Esophagus muscularis mucosa (tissue), 4 donors: ENCODE data around the gene GRK3. TPM values are rescaled to one million over a fixed set of nuclear protein-coding genes. Genes with fewer than 3 reads are reported as not detected.

Experiments used
- DNase-seq: peaks from one replicate; pipeline ENCODE4 v3.0.0-alpha.2; 2017; ENCODE audit errors: extremely low spot score
- H3K27ac ChIP-seq, 4 donors: fragments of 200-600 bp; sonication (generic); replicated peaks in 1 of 4; 1 replicate in 3 of 4; 2 replicates in 1 of 4; pipeline ENCODE4 v1.5.1; 2016 to 2019; ENCODE audit warnings: mild to moderate bottlenecking in 1 of 4
- H3K27me3 ChIP-seq, 4 donors: fragments of 200-600 bp; sonication (generic); one replicate each; pipeline versions ENCODE4 v1.5.1 to v1.6.0; 2016 to 2019
- H3K36me3 ChIP-seq, 4 donors: fragments of 200-600 bp; sonication (generic); one replicate each; pipeline ENCODE4 v1.5.1; 2016 to 2019
- H3K4me1 ChIP-seq, 4 donors: fragments of 200-600 bp; sonication (generic); one replicate each; pipeline ENCODE4 v1.5.1; 2016 to 2019
- H3K4me3 ChIP-seq, 4 donors: fragments of 200-600 bp; sonication (generic); 1 replicate in 2 of 4; 2 replicates in 2 of 4; pipeline ENCODE4 v1.5.1; 2016 to 2019; ENCODE audit warnings: mild to moderate bottlenecking in 4 of 4, moderate library complexity in 1 of 4
- H3K9me3 ChIP-seq, 4 donors: fragments of 200-600 bp; sonication (generic); 1 replicate in 3 of 4; 2 replicates in 1 of 4; pipeline ENCODE4 v1.5.1; 2016 to 2019
- EP300 ChIP-seq: sonication (generic); formaldehyde crosslinking; IDR thresholded peaks from one replicate; pipeline ENCODE4 v1.6.1; 2017; ENCODE audit warnings: antibody characterized with exemption
- POLR2A ChIP-seq: fragments of 450-650 bp; IDR thresholded peaks from one replicate; pipeline ENCODE4 v1.6.1; 2017; ENCODE audit warnings: antibody characterized with exemption, moderate library complexity, mild to moderate bottlenecking, low read depth
- POLR2AphosphoS5 ChIP-seq, 2 donors: sonication (generic); formaldehyde crosslinking; IDR thresholded peaks; one replicate each; pipeline ENCODE4 v1.6.1; 2017; ENCODE audit warnings: antibody characterized with exemption in 2 of 2
- WGBS: methylation state at CpG from one replicate; pipeline ENCODE4 v1.1.5; 2018; 5-methylcytosine and 5-hydroxymethylcytosine counted together
- intact Hi-C: fragments of 100-400 bp; cut with DNase I; formaldehyde crosslinking; loops from one replicate; pipeline ENCODE4 v1.15.1; 2023
- total RNA-seq, 4 donors: library from RNA; depleted of rRNA; stranded (reverse); fragments of >200 nt; gene quantifications; one replicate each; pipeline versions ENCODE4 v1.1.0 to v1.2.1, GENCODE V29; 2016
- TF ChIP-seq, protein P1 (sequence below), 3 experiments: fragments of 200-600 bp in 2 of 3; fragments of 450-650 bp in 1 of 3; sonication (generic) in 2 of 3; IDR thresholded peaks; one replicate each; pipeline ENCODE4 v1.5.1; 2017 to 2019; ENCODE audit warnings: antibody characterized with exemption in 3 of 3, mild to moderate bottlenecking in 2 of 3, moderate library complexity in 1 of 3

Gene GRK3
- total RNA-seq, 4 donors from 2014 or later: 2.5 to 5.8 (median 4.6) TPM

DNA sequence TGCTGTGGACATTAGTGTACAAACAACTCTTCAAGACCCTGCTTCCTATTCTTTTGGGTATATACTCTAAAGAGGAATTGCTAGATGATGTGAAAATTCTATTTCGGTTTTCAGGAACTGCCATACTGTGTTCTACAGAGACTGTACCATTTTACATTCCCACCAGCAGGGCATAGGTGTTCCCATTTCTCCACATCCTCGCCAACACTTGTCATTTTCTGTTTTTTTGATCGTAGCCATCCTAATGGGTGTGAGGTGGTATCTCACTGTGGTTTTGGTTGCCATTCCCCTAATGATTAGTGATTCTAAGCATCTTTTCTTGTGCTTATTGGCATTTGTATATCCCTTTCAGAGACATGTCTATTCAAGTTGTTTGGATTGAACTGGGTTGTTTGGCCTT, 29.8 kb upstream of the GRK3 start:
- TF ChIP-seq EP300: no peak
- no peak for TF ChIP-seq POLR2A
- no peak for TF ChIP-seq POLR2AphosphoS5 (IDR thresholded peaks at IDR 0.05)
- TF ChIP-seq, protein P1, sequence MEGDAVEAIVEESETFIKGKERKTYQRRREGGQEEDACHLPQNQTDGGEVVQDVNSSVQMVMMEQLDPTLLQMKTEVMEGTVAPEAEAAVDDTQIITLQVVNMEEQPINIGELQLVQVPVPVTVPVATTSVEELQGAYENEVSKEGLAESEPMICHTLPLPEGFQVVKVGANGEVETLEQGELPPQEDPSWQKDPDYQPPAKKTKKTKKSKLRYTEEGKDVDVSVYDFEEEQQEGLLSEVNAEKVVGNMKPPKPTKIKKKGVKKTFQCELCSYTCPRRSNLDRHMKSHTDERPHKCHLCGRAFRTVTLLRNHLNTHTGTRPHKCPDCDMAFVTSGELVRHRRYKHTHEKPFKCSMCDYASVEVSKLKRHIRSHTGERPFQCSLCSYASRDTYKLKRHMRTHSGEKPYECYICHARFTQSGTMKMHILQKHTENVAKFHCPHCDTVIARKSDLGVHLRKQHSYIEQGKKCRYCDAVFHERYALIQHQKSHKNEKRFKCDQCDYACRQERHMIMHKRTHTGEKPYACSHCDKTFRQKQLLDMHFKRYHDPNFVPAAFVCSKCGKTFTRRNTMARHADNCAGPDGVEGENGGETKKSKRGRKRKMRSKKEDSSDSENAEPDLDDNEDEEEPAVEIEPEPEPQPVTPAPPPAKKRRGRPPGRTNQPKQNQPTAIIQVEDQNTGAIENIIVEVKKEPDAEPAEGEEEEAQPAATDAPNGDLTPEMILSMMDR (IDR thresholded peaks at IDR 0.05): no peak
- H3K4me3 ChIP-seq: no peak overlapping the region
- peaks cover 0 to 6% (median 0%) of the 10 kb centered on the region in 4 donors for H3K4me1 ChIP-seq

DNA sequence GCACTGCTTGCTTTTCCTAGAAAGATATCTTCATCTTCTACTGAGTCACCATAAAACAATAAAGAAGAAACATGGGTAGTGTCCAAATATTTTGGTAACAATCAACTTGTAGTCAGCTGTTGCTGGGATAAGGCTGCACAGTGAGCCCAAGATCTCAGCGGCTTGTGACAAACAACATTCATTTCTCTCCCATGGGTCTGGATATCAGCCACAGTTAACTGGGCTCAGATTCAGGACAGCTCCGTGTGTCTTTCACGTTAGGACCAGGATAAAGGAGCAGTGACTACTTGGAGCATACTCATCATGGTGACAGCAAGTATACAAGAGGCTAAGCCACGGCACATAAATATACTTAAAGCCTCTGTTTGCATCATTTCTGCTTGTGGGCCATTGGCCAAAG, 27.9 kb upstream of the GRK3 start:
- H3K4me3 ChIP-seq: no peak overlapping the region
- H3K4me1 ChIP-seq: peaks cover 0 to 6% (median 0%) of the 10 kb centered on the region in 4 donors
- H3K9me3 ChIP-seq: peaks cover 0 to 4% (median 0%) of the 10 kb centered on the region in 4 donors
- no peaks in the 10 kb centered on the region for H3K27me3 ChIP-seq
- intact Hi-C loops: no loop called here
- no peak overlapping the region for H3K27ac ChIP-seq
- TF ChIP-seq EP300 (no peak), POLR2AphosphoS5 (IDR thresholded peaks at IDR 0.05) (no peak), POLR2A (no peak)
- TF ChIP-seq, protein P1 (IDR thresholded peaks at IDR 0.05): no peak
- 14% methylated on average over 4 of the region's 4 CpGs for WGBS
- no peaks in the 10 kb centered on the region for H3K36me3 ChIP-seq
- DNase-seq: no peak

More for the DNA sequence above, 29.8 kb upstream of the GRK3 start:
- H3K27ac ChIP-seq: no peak overlapping the region
- WGBS: 93% methylated on average over 3 of the region's 3 CpGs
- no peaks in the 10 kb centered on the region for H3K27me3 ChIP-seq
- no peaks in the 10 kb centered on the region for H3K36me3 ChIP-seq
- no peak for DNase-seq
- intact Hi-C loops: no loop called here
- H3K9me3 ChIP-seq: no peaks in the 10 kb centered on the region

DNA sequence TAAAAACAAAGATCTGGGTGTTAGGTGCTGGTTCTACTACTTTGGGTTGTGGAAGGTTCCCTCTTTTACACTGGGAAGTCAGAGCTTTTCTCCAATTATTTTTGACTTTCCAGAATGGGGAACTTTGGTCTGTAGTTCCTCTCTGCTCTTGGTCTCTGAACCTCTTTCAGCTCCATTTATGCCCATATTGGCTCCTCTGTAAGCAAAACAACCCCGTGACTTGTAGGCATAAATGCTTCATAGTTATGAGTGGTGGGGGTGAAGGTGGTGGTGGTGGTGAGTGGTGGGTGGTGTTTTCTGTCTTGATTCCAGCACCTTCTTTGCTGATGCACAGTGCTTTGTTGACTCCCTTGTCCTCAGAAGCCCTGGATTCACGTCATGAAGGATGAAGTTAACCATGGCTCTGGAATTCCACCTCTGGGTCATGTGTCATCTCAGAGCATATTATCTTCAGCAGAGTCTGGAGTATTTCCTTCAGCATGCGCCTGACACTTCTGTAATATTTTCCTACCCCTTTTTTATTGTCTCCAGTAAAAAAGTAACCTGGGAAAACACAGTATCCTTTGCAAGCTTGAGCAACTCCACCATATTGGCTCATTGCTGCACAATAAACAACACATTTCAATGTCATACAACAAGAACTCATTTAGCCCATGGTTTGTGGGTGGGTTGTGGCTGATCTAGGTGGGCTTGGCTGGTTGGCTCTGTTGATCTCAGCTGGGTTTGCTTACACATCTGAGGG, 24.1 kb upstream of the GRK3 start:
- Histone ChIP-seq H3K4me3 (no peak overlapping the region), H3K36me3 (no peaks in the 10 kb centered on the region), H3K27me3 (no peaks in the 10 kb centered on the region), H3K27ac (no peak overlapping the region), H3K4me1 (peaks cover 0 to 6% (median 0%) of the 10 kb centered on the region in 4 donors), H3K9me3 (peaks cover 0 to 4% (median 0%) of the 10 kb centered on the region in 4 donors)
- intact Hi-C loops: no loop called here
- no peak for DNase-seq
- no peak for TF ChIP-seq POLR2AphosphoS5 (IDR thresholded peaks at IDR 0.05)
- no peak for TF ChIP-seq POLR2A
- TF ChIP-seq, protein P1 (IDR thresholded peaks at IDR 0.05): no peak
- no peak for TF ChIP-seq EP300
- WGBS: 82% methylated on average over 3 of the region's 3 CpGs

DNA sequence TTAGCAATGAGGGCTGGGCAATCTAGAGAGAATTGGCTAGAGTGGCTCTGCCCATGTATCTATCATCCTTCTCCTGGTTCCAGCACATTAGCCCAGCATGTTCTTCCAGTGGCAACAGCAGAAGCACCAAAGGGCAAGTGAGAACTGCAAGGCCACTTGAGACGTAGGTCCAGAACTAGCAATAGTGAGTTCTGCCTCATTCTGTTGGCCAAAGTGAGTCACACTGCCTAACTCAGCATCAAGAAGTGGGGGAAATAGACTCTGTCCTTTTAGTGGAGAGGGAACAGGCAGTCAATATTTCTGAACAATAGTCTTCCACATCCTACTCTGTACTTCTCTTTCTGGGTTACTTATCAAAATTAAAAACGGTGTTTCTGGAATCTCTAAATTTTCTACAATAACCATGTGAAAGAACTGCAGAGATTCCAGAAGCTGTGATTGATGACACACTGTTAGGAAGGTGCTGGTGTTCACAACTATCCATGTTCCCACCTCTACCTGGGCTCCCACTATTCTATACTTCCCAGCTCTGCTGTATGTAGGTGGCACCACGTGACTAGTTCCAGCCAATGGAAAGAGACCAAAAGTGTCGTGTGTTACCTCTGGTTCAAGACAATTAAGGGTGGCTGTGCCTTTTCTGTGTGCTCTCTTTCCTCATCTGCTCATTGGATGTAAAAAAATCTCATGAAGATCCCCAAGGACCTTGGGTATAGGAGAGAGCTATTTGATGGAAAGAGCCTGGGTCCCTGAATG, 23.4 kb upstream of the GRK3 start:
- Histone ChIP-seq H3K36me3 (no peaks in the 10 kb centered on the region), H3K27me3 (no peaks in the 10 kb centered on the region), H3K9me3 (peaks cover 0 to 4% (median 0%) of the 10 kb centered on the region in 4 donors), H3K27ac (no peak overlapping the region), H3K4me3 (no peak overlapping the region), H3K4me1 (peaks cover 0 to 6% (median 0%) of the 10 kb centered on the region in 4 donors)
- no peak for TF ChIP-seq POLR2A
- no peak for TF ChIP-seq POLR2AphosphoS5 (IDR thresholded peaks at IDR 0.05)
- TF ChIP-seq, protein P1 (IDR thresholded peaks at IDR 0.05): no peak
- TF ChIP-seq EP300: no peak
- 86% methylated on average over 4 of the region's 4 CpGs for WGBS
- no peak for DNase-seq
- intact Hi-C loops: no loop called here
